Suprapubic skin (tissue), 3 donors: ENCODE measurements around the gene PATL2.

ENCODE experiments used
- CTCF ChIP-seq, 2 donors: fragments of 200-600 bp in 1 of 2; fragments of 450-650 bp in 1 of 2; sonication (generic) in 1 of 2; IDR thresholded peaks; one replicate each; pipeline ENCODE4 v1.5.1; 2016 to 2019; ENCODE audit warnings: antibody characterized with exemption in 2 of 2, mild to moderate bottlenecking in 1 of 2, moderate library complexity in 1 of 2
- POLR2AphosphoS5 ChIP-seq, 3 donors: sonication (generic); formaldehyde crosslinking; IDR thresholded peaks; one replicate each; pipeline ENCODE4 v1.6.1; 2017; ENCODE audit warnings: antibody characterized with exemption in 3 of 3

GRCh38 chr15:44698641-44699040 lies 12.5 kb downstream of the PATL2 start:
- TF ChIP-seq POLR2AphosphoS5 (IDR thresholded peaks at IDR 0.05) (no peak), CTCF (IDR thresholded peaks at IDR 0.05) (no peak)
